ENCODE results near the gene CACNA1D. TPM values are rescaled to one million over a fixed set of nuclear protein-coding genes. Genes with fewer than 3 reads are reported as not detected.

Gene CACNA1D
- total and polyA plus RNA-seq, 2 experiments from 2014 or later = 5.2 to 27.8 TPM

GRCh38 chr3:53844262-53845102 is 350.1 kb downstream of the CACNA1D start:
- H3K9me2 ChIP-seq (replicated peaks; ENCODE audit: insufficient read depth) = no peaks in the 10 kb centered on the region
- peak overlapping the region; percentile 96 for H3K27ac ChIP-seq
- peak; percentile 50 for DNase-seq (ENCODE audit: low spot score)
- H3K79me2 ChIP-seq = peaks cover 27% of the 10 kb centered on the region
- H3K4me1 ChIP-seq (ENCODE audit: insufficient read depth) = peaks cover 42% of the 10 kb centered on the region
- no peaks in the 10 kb centered on the region for H3K27me3 ChIP-seq
- H3K36me3 ChIP-seq (replicated peaks; ENCODE audit: insufficient read depth, low read depth) = no peaks in the 10 kb centered on the region
- H4K20me1 ChIP-seq (ENCODE audit: insufficient read depth, poor library complexity, severe bottlenecking) = no peaks in the 10 kb centered on the region
- WGBS (ENCODE audit: low lambda C conversion rate, missing lambda C conversion rate) = 72% methylated on average over 9 of the region's 9 CpGs
- H3K4me3 ChIP-seq = no peak overlapping the region
- H3K9me3 ChIP-seq (ENCODE audit: low read depth) = no peaks in the 10 kb centered on the region
- TF ChIP-seq EZH2 (IDR thresholded peaks at IDR 0.05; ENCODE audit: borderline replicate concordance) (no peak), EZH2phosphoT487 (IDR thresholded peaks at IDR 0.05; ENCODE audit: low read depth, severe bottlenecking, unreplicated experiment) (no peak)
- TF ChIP-seq, protein P1, sequence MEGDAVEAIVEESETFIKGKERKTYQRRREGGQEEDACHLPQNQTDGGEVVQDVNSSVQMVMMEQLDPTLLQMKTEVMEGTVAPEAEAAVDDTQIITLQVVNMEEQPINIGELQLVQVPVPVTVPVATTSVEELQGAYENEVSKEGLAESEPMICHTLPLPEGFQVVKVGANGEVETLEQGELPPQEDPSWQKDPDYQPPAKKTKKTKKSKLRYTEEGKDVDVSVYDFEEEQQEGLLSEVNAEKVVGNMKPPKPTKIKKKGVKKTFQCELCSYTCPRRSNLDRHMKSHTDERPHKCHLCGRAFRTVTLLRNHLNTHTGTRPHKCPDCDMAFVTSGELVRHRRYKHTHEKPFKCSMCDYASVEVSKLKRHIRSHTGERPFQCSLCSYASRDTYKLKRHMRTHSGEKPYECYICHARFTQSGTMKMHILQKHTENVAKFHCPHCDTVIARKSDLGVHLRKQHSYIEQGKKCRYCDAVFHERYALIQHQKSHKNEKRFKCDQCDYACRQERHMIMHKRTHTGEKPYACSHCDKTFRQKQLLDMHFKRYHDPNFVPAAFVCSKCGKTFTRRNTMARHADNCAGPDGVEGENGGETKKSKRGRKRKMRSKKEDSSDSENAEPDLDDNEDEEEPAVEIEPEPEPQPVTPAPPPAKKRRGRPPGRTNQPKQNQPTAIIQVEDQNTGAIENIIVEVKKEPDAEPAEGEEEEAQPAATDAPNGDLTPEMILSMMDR (IDR thresholded peaks at IDR 0.05; ENCODE audit: poor library complexity) = no peak
- no peak overlapping the region for H2AFZ ChIP-seq
- peak overlapping the region; percentile 92 for H3K4me2 ChIP-seq

DNA sequence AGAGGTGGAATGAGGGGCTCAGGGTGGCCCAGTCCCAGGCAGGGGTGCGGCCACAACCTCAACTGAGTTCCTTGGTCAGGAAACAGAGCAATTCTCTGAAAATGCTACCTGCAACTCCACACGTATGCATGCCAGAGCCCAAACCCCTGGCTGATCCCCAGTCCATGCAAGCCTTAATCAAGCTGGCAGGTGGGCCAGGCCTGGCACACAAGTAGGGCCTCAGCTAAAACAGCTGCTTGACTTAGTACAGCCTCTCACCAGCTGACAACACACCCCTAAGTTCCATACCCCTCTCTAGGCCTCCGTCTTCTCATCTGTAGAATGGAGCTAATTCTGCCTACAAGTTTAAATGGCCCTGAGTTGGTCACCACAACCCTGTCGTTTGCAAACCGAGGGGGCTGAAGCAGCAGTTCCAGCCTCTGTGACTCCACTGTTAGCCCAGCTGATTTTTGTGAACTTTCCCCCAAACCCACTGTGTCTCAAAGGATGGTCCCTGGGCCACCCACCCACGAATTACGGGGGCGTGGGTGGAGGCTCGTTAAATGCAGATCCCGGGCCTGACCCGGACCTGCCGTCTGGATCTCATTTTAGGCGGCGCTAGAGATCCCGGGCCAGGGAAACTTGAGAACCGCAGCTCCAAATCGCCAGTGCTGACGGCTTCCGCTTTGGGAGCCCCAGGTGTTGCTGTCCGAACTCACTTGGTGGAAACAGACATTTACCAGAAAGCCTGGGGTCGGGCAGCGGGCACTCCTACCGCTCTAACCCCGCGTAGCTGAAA is 350.9 kb downstream of the CACNA1D start:
- Histone ChIP-seq H3K4me3 (peak overlapping the region; percentile 45), H2AFZ (peak overlapping the region; percentile 67), H3K9me2 (replicated peaks; ENCODE audit: insufficient read depth) (no peaks in the 10 kb centered on the region), H4K20me1 (ENCODE audit: insufficient read depth, poor library complexity, severe bottlenecking) (no peaks in the 10 kb centered on the region), H3K9me3 (ENCODE audit: low read depth) (no peaks in the 10 kb centered on the region), H3K4me1 (ENCODE audit: insufficient read depth) (peaks cover 42% of the 10 kb centered on the region), H3K27me3 (no peaks in the 10 kb centered on the region), H3K27ac (peak overlapping the region; percentile 96), H3K79me2 (peaks cover 18% of the 10 kb centered on the region), H3K36me3 (replicated peaks; ENCODE audit: insufficient read depth, low read depth) (no peaks in the 10 kb centered on the region), H3K4me2 (peak overlapping the region; percentile 92)
- TF ChIP-seq EZH2 (IDR thresholded peaks at IDR 0.05; ENCODE audit: borderline replicate concordance) (peak; percentile 50), EZH2phosphoT487 (IDR thresholded peaks at IDR 0.05; ENCODE audit: low read depth, severe bottlenecking, unreplicated experiment) (no peak)
- TF ChIP-seq, protein P1 (IDR thresholded peaks at IDR 0.05; ENCODE audit: poor library complexity) = peak; percentile 39
- WGBS (ENCODE audit: low lambda C conversion rate, missing lambda C conversion rate) = 15% methylated on average over 25 of the region's 25 CpGs
- DNase-seq (ENCODE audit: low spot score) = peak; percentile 71

DNA sequence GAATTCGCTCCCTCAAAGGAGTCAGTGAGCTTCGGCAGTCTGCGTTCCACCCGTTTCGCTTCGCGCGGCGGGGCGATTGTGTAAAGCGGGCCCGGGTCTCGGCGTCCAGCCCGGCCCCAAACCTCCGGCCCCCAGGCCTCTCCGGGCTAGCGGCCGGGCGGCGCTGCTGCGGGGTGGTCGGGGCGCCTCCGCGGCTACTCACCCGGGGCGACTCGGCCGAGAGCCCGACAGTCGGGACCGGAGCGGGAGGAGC is 351.4 kb downstream of the CACNA1D start:
- H3K9me2 ChIP-seq (replicated peaks; ENCODE audit: insufficient read depth) = no peaks in the 10 kb centered on the region
- DNase-seq (ENCODE audit: low spot score) = no peak

More for the DNA sequence above, 351.4 kb downstream of the CACNA1D start:
- WGBS (ENCODE audit: low lambda C conversion rate, missing lambda C conversion rate) = 3% methylated on average over 22 of the region's 34 CpGs
- H3K27me3 ChIP-seq = no peaks in the 10 kb centered on the region
- H3K79me2 ChIP-seq = peaks cover 13% of the 10 kb centered on the region
- peak overlapping the region; percentile 96 for H3K27ac ChIP-seq
- TF ChIP-seq EZH2 (IDR thresholded peaks at IDR 0.05; ENCODE audit: borderline replicate concordance) = no peak
- TF ChIP-seq, protein P1 (IDR thresholded peaks at IDR 0.05; ENCODE audit: poor library complexity) = no peak
- TF ChIP-seq EZH2phosphoT487 (IDR thresholded peaks at IDR 0.05; ENCODE audit: low read depth, severe bottlenecking, unreplicated experiment) = no peak
- H4K20me1 ChIP-seq (ENCODE audit: insufficient read depth, poor library complexity, severe bottlenecking) = no peaks in the 10 kb centered on the region
- peaks cover 42% of the 10 kb centered on the region for H3K4me1 ChIP-seq (ENCODE audit: insufficient read depth)
- H3K4me2 ChIP-seq = peak overlapping the region; percentile 92
- H2AFZ ChIP-seq = peak overlapping the region; percentile 67
- no peaks in the 10 kb centered on the region for H3K9me3 ChIP-seq (ENCODE audit: low read depth)
- no peaks in the 10 kb centered on the region for H3K36me3 ChIP-seq (replicated peaks; ENCODE audit: insufficient read depth, low read depth)
- H3K4me3 ChIP-seq = peak overlapping the region; percentile 45
